HG03378 (cell line): Measurements from ENCODE around the gene PTPN9.

ENCODE experiments used
- ATAC-seq: cut with Tn5 transposase; IDR thresholded peaks from one replicate; pipeline ENCODE4 v1.9.1; 2021; ENCODE audit warnings: mild to moderate bottlenecking, moderate library complexity; ENCODE audit not compliant: unreplicated experiment

Gene PTPN9

GRCh38 chr15:75425966-75426500 is 153.1 kb downstream of the PTPN9 start:
- ATAC-seq, result no peak

GRCh38 chr15:75422554-75422953 is 156.6 kb downstream of the PTPN9 start:
- ATAC-seq, result no peak

GRCh38 chr15:75420698-75421097 is 158.4 kb downstream of the PTPN9 start:
- ATAC-seq, result no peak

GRCh38 chr15:75416584-75416983 is 162.5 kb downstream of the PTPN9 start:
- no peak for ATAC-seq
